ENCODE measurements around the gene CAPSL.

The CAPSL gene

DNA sequence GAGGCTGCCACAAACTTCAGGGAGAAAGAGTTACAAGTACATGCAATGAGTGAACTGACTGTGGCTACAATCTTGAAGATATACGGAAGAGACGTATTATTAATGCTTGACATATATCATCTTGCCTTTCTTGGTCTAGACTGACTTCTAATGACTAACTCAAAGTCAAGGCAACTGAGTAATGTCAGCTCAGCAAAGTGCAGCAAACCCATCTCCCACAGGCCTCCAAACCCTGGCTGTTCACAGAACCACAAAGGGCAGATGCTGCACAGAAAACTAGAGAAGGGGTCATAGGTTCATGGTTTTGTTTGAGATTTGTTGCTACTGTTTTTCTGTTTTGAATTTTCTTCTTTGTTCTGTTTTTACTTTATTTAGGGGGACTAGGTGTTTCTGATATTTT is 60.8 kb downstream of the CAPSL start:
- H4K20me1 ChIP-seq (ENCODE audit: insufficient read depth, low read length): no peaks in the 10 kb centered on the region
- H3K9me3 ChIP-seq (replicated peaks; ENCODE audit: insufficient read depth, low read length): no peaks in the 10 kb centered on the region
- TF ChIP-seq, protein P1, sequence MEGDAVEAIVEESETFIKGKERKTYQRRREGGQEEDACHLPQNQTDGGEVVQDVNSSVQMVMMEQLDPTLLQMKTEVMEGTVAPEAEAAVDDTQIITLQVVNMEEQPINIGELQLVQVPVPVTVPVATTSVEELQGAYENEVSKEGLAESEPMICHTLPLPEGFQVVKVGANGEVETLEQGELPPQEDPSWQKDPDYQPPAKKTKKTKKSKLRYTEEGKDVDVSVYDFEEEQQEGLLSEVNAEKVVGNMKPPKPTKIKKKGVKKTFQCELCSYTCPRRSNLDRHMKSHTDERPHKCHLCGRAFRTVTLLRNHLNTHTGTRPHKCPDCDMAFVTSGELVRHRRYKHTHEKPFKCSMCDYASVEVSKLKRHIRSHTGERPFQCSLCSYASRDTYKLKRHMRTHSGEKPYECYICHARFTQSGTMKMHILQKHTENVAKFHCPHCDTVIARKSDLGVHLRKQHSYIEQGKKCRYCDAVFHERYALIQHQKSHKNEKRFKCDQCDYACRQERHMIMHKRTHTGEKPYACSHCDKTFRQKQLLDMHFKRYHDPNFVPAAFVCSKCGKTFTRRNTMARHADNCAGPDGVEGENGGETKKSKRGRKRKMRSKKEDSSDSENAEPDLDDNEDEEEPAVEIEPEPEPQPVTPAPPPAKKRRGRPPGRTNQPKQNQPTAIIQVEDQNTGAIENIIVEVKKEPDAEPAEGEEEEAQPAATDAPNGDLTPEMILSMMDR (IDR thresholded peaks at IDR 0.05; ENCODE audit: low read length): no peak
- TF ChIP-seq EZH2 (optimal IDR thresholded peaks at IDR 0.05; ENCODE audit: low read depth, low read length) (no peak), EZH2phosphoT487 (IDR thresholded peaks at IDR 0.05; ENCODE audit: low read length) (no peak)
- H3K9ac ChIP-seq (ENCODE audit: low read length): no peak overlapping the region
- no peak for DNase-seq
- no peak overlapping the region for H3K4me2 ChIP-seq (ENCODE audit: low read depth, low read length)
- H3K36me3 ChIP-seq (replicated peaks; ENCODE audit: insufficient read depth, low read length): no peaks in the 10 kb centered on the region
- no peak overlapping the region for H3K4me3 ChIP-seq (ENCODE audit: low read length)
- no peaks in the 10 kb centered on the region for H3K4me1 ChIP-seq (ENCODE audit: low read length)
- H3K27me3 ChIP-seq (replicated peaks; ENCODE audit: insufficient read depth, low read length): no peaks in the 10 kb centered on the region
- no peaks in the 10 kb centered on the region for H3F3A ChIP-seq (ENCODE audit: insufficient read depth, low read length)
- H3K27ac ChIP-seq (ENCODE audit: low read length): no peak overlapping the region
- H2AFZ ChIP-seq (ENCODE audit: low read length): no peak overlapping the region
- H3K79me2 ChIP-seq (ENCODE audit: low read length): no peaks in the 10 kb centered on the region
- H3K9me2 ChIP-seq (replicated peaks; ENCODE audit: insufficient read depth, low read length): no peaks in the 10 kb centered on the region

DNA sequence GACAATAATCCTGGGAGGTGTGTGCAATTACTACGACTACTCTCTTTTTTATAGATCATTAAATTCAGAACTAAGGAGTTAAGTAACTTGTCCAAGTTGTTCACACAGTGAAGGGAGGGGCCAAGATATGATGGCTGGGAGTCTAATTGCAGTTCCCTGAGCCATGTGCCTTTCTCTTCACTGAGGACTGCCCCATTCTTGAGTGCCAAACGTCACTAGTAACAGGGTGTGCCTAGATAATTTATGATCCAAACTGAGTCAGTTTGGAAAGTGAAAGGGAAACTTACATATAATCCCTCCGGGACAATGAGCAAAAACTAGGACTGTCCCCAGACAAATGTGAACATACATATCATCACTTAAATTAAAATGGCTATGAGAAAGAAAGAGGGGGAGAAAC is 61.5 kb downstream of the CAPSL start:
- Histone ChIP-seq H3K27me3 (replicated peaks; ENCODE audit: insufficient read depth, low read length) (no peaks in the 10 kb centered on the region), H3K36me3 (replicated peaks; ENCODE audit: insufficient read depth, low read length) (no peaks in the 10 kb centered on the region), H3K79me2 (ENCODE audit: low read length) (no peaks in the 10 kb centered on the region), H3K4me3 (ENCODE audit: low read length) (no peak overlapping the region), H3K4me2 (ENCODE audit: low read depth, low read length) (no peak overlapping the region), H3F3A (ENCODE audit: insufficient read depth, low read length) (no peaks in the 10 kb centered on the region), H3K9ac (ENCODE audit: low read length) (no peak overlapping the region), H3K9me2 (replicated peaks; ENCODE audit: insufficient read depth, low read length) (no peaks in the 10 kb centered on the region), H3K4me1 (ENCODE audit: low read length) (no peaks in the 10 kb centered on the region), H4K20me1 (ENCODE audit: insufficient read depth, low read length) (no peaks in the 10 kb centered on the region), H3K9me3 (replicated peaks; ENCODE audit: insufficient read depth, low read length) (no peaks in the 10 kb centered on the region), H3K27ac (ENCODE audit: low read length) (no peak overlapping the region), H2AFZ (ENCODE audit: low read length) (no peak overlapping the region)
- DNase-seq: no peak
- TF ChIP-seq EZH2phosphoT487 (IDR thresholded peaks at IDR 0.05; ENCODE audit: low read length): no peak
- no peak for TF ChIP-seq EZH2 (optimal IDR thresholded peaks at IDR 0.05; ENCODE audit: low read depth, low read length)
- TF ChIP-seq, protein P1 (IDR thresholded peaks at IDR 0.05; ENCODE audit: low read length): no peak

DNA sequence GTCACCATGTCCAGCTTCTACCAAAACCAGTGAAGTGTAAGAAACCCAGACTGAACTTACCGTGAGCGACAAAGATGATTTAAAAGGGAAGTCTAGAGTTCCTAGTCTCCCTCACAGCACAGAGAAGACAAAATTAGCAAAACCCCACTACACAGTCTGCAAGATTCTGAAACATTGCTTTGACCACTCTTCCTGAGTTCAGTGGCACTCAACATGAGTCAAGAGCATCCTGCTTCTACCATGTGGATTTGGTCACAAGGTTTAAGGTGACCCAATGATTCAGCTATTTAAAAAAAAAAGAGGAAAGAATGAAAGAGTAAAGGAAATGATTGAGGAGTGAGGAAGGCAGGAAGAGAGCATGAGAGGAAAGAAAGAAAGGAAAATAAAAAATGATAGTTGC is 62.0 kb downstream of the CAPSL start:
- Histone ChIP-seq H3K79me2 (ENCODE audit: low read length) (no peaks in the 10 kb centered on the region), H3K4me1 (ENCODE audit: low read length) (no peaks in the 10 kb centered on the region), H3K4me3 (ENCODE audit: low read length) (no peak overlapping the region), H3K36me3 (replicated peaks; ENCODE audit: insufficient read depth, low read length) (no peaks in the 10 kb centered on the region), H4K20me1 (ENCODE audit: insufficient read depth, low read length) (no peaks in the 10 kb centered on the region), H3K27ac (ENCODE audit: low read length) (no peak overlapping the region), H2AFZ (ENCODE audit: low read length) (no peak overlapping the region), H3F3A (ENCODE audit: insufficient read depth, low read length) (no peaks in the 10 kb centered on the region), H3K4me2 (ENCODE audit: low read depth, low read length) (no peak overlapping the region), H3K27me3 (replicated peaks; ENCODE audit: insufficient read depth, low read length) (no peaks in the 10 kb centered on the region), H3K9me2 (replicated peaks; ENCODE audit: insufficient read depth, low read length) (no peaks in the 10 kb centered on the region), H3K9me3 (replicated peaks; ENCODE audit: insufficient read depth, low read length) (no peaks in the 10 kb centered on the region), H3K9ac (ENCODE audit: low read length) (no peak overlapping the region)
- DNase-seq: no peak
- TF ChIP-seq, protein P1 (IDR thresholded peaks at IDR 0.05; ENCODE audit: low read length): no peak
- no peak for TF ChIP-seq EZH2phosphoT487 (IDR thresholded peaks at IDR 0.05; ENCODE audit: low read length)
- no peak for TF ChIP-seq EZH2 (optimal IDR thresholded peaks at IDR 0.05; ENCODE audit: low read depth, low read length)

Data from MM.1S (cell line).